GM19467 (cell line): ENCODE data around the gene MYORG.
A peak's percentile ranks its signal among the peaks of the same experiment; 100 is the strongest.

Source experiments
- ATAC-seq: cut with Tn5 transposase; IDR thresholded peaks from one replicate; pipeline ENCODE4 v1.9.1; 2021; ENCODE audit warnings: mild to moderate bottlenecking, moderate library complexity; ENCODE audit not compliant: unreplicated experiment

The MYORG gene

DNA sequence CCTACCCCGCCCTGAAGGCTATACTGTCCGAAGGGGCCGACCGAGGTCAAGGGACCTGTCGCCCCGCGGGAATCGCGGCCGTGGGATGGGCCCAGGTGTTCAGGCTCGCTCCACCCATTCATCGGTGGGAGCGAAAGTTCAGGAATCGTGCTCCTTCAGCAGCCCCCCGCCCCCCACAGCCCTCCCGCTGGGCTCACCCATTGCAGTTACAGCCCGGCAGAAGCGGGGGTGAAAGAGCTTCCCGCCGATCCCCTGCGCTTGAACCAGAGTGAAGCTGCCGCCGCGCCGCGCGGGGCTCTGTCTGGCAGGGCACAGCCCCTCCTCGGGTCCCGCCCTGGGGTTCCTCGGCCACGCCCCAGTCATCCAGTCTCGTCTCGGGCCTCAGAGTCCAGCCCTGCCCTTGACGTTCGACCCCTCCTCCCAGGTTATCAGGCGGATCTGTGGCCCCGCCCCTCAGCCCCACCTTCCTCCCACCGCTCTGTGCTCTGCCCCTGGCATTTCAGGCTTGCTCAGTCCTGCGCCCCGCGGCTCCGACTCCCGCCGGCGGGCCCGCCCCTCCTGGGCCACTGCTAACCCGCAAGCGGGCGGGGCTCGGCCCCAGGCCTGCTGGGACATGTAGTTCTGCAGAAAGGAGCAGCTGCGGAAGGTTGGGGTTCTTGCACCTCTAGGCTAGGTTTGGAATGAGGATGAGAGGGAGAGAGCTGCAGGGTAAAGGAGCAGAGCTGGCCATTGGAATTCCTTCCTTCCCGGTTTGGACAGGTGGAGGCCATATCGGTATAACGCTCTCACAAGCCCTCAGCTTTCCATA lies at the start of gene MYORG:
TSS of gene MYORG (minus strand) at position 303 of the 808 bp plus-strand sequence. CDS start 3,955 bp downstream, outside the sequence.
- peak; percentile 86 for ATAC-seq

DNA sequence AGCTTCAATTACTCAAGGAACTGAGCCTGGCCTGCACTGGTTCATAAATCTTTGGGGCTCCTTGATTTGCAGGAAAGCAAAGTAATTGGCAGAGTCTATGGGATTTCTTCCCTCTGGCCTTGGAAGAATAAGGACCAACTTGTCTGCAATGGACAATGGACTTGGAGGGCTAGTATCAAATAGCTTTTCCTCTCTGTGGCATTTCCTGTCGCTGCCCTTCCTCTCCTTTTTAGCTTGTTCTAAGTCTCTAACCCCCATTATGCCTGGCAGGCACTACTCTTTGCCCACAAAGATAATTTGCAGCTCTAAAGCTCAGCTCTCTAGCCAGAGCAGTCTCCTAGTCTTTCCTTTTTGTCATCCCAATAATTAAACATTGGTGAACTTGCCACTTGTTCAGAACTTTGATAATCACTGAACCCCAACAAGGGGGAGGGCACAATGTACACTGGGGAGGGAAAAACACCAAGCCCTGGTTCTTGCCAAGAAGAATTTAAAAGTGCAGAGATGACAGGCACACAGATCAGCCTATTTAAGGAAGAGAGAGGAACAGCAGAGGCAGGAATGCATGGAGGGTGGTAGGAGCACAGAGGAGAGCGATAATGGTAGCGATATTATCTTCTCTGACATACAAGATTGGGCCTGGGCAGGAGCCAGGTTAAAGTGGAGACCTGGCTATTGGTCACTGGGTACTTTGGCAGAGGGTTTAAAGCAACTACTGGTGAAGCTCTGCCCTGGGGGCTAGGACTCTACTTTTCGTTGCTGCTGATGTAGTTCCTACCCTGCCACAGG lies 43.2 kb upstream of the MYORG start:
- ATAC-seq = no peak

DNA sequence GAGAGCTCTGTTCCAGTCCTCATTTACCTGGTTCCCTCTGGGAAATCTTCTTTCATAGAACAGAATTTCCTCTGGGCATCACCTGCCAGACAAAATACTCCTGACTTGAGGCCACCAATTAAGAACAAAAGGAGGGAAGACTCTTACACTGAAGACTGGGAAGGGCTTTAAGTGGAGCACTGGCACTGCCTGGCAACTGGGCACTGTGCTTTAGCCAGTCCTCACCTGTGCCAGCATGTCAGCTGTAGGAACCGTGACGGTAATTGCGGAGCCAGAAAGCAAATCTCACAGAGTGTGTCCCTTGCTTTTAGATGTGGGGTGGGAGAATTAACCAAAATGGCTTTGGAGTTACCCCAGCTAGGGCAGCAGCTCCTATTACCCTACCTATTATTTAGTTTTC lies 41.0 kb upstream of the MYORG start:
- ATAC-seq = no peak

DNA sequence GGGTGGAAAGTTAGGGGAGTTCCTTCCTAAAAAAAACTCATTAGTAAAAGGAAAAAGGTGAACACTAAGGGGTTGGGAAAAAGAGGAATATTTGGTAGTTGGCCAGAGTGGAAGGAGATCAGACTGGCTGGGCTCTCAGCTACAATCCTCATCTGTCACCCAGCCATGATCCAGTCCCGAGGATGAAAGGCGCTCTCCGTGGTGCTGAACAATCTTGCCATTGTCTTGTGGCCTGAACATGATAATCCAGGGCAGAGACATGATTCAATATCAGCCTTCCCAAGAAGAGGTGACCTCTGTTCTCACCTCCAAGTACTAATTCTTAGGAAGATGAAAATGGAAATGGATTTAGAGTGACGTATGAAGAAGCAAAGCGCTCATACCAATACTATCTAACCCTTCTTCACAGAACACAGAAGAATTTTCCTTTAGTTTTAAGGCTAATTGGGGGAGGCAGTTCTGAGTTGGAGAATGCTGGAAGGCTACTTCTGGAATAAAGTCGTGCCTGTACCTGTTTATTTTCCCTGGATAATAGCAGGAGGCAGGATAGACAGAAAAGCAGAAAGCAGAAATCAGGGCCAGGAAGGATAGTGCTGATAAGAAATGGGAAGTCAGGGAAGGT lies 36.6 kb upstream of the MYORG start:
- ATAC-seq = no peak

DNA sequence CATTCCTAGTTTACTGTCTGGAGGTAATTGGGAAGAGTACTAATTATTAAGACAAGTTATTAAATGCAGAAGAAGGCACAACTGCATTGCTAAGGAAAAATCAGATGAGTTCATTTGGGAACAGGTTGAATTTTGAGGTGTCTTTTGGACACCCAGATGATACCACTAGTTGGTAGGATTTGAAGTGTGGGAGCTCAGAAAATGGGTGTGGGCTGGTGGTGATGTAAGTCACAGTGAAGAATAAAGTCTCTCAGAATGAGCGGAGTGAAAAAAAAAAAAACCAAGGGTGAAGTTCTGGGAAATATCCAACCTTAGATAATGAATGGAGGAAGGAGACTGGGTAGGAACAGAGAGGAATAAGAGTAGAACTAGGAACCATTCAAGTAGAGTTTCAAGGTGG lies 35.6 kb upstream of the MYORG start:
- ATAC-seq = no peak

DNA sequence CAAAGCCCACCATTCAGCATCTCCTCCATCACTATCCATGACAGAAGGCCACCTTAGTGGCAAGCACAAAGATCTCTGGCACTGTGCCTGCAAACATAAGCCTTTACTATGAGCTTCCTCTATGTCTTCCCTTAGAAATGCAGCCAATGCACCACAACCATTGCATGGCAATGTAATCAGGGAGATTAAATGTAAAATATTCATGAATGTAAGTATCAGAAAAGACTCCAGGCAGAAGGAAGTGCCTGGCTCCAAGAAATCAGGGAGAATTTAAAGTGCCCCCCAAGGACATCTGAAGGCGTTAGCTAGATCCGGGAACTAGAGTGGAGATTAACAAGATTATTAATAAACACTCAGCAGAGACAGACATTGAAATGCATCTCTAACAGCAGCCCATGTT lies 32.5 kb upstream of the MYORG start:
- no peak for ATAC-seq

DNA sequence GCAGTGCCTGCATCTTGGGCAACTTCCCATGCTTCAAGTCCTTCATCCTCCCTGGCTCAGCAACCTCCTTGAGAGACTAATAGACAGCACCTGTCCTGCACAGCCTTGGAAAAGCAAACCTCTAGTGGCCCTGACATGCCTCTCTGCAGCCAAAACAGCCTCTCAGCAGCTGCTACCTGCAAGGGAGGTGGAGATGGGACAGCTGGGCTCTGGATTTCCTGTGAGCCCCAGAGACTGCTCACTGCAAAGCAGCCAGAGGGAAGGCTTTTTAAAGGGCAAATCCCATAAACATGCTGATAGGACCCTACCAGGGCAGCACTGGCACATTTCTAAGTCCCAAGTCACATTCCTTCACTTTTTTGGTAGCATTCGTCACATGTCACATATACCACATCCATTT lies 31.5 kb upstream of the MYORG start:
- ATAC-seq = no peak

DNA sequence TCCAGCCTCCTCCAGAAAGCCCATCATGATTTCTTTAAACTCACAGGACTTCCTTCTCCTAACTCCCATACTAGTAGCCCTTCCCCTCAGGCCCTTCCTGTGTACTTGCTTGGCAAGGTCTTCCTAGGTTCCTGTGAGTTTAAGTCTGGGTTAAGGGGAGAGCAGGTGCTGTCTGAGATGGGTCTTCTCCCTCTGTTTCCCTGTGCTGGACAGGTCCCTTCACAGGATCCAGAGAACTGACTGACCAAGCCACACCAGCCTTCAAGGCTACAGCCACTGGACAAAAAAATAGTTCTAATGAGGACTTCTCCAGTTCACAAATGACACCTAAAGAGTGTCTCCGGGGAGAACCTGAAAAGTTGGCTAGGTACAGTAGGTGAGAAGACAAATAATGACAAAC lies 29.5 kb upstream of the MYORG start:
- ATAC-seq = no peak

DNA sequence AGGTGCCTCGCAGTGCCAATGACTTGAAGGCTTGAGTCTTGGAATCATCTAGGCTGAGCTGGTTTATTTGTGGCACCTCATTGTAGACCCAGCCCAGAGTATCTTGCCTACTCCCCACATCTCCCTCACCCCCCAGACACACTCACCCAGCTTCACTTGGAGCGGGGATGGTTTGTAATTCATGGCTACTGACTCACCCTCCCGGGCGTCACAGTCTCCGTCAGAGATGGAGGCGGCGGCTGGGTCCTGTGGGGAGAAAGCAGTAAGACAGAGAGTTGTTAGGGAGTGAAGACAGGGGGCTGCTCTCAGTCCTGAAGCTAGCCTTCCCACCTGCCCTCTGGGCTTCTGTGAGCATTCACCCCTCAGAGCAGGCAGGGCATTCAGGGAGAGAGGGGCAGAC lies 29.0 kb upstream of the MYORG start:
- no peak for ATAC-seq

DNA sequence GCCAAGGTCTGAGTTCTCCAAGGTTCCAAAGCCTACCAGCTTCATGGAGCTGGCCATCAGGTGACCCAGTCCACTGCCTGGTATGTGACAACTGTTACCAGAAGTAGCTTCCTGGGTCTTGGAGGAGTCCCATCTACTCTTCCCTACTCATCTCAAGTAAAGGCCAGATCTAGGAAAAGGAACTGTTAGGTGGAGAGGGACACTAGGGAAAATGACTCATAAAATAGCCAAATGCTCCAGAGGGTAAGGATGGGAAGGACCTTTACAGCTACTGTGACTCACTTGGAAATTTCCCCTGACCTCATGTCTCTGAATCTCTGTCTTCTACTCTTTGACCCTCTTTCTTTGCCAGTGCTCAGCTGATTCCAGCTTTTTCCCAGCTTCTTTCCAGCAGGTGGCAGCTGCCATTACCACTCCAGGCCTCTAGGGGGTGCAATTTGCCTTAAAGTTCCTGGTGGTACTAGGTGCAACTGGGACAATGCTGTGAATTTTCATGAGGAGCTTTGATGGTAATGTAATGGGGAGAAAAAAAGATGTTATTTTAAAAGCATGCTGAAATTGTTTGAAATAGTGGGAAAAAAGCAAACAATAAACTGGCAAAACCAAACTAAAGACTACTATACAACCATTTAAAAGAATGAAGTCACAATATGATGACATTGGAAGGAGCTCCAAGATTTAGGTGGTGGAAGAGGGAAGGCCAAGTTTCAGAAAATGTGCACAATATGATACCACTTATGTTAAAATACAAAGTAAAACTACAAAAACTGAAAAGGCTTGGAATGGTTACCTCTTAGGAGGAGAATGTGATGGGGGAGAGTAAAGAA lies 27.1 kb upstream of the MYORG start:
- no peak for ATAC-seq

DNA sequence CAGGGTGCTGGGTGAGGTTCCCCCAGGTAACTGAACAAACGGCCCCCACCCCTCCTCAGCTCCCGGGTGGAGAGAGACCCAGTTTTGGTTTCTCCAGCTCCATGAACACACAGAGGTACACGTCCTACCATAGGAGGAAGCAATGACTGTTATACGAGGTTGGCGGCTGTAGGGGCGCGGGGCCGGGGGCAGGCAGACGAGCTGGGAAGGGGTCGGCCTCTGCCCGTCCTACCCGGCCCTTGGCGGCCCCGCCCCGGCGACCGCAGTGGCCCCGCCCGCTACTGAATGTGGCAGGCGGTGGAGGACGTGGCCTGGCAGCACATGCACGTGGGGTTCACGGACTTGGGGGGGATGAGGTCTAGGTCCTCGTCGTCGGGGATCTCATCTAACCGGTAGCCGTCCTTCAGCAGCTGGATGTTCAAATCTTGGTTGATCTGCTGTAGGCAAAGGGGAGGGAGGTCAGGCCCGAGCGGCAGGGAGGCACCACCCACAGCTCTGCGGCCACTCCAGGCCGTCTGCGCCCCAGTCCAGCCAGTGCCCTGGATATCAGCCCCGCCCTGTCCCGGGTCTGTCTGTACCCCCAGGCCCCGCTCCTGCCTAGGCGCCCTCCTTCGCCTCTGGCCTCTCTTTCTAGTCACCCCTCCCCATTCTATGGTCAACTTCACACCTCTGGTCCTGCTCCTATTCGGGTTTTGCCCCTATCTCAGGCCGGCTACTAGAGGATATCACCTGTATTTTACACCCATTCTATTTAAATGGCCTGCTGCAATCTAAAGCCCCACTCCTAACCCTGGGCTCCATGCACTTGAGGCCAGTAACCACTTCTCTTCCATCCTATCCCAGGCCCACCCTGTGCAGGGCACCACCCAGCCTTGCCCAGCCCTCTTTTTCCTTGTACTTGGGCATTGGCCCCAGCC lies 24.2 kb upstream of the MYORG start:
- ATAC-seq = no peak

DNA sequence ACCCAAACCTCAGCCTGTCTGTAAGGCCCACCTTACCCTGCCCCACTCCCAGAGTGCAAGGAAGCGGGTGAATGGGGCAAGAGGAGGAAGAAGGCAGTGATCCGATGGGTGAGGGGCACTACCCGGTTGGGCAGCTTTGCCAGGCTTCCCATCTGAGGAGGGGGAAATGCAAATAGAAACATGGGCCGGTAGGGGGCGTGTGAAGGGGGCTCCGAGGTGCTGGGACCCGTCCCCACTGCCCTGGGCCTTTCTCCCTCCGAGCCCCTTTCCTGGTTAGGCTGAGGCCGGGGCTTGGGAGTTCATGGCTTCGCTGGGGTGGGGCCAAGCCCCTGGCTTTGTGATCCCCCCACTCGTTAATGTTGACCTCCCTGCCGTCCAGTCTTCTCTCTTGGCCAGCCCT lies 23.6 kb upstream of the MYORG start:
- ATAC-seq = no peak

DNA sequence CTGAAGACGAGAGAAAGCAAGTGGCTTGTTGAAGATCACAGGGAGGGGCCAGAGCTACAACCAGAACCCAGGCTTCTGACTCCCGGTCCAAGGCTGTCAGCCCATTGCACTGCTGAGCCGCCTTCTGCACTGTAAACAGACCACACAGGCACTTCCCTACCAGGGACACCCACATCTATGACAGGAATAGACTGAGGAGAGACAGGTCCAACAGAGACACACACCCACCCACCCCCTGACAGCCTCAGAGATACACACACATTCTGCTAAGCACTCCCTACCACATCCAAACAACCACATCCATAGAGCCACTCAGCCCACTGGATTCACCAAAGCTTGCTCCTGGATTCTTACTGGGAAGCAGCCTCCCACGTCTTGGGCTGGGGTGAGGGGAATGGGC lies 23.0 kb upstream of the MYORG start:
- ATAC-seq = no peak

DNA sequence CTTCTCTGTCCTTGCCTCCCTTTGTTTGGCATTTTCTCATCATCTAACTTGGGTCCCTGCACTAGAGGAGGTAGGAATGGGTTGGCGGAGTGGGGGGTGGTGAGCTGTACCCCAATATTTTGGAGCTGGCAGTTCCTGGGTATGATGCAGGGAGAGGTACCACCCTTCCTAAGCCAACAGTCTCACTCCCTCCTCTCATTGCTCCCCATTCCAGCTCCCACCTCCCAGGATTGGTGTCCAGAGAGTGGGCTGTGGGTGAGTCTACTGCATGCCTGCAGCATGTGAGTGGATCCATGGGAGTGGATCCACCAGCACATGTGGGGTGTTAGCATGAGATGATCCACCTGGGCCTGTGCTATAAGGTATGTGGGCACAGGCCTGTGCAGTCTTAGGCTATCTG lies 22.2 kb upstream of the MYORG start:
- no peak for ATAC-seq

DNA sequence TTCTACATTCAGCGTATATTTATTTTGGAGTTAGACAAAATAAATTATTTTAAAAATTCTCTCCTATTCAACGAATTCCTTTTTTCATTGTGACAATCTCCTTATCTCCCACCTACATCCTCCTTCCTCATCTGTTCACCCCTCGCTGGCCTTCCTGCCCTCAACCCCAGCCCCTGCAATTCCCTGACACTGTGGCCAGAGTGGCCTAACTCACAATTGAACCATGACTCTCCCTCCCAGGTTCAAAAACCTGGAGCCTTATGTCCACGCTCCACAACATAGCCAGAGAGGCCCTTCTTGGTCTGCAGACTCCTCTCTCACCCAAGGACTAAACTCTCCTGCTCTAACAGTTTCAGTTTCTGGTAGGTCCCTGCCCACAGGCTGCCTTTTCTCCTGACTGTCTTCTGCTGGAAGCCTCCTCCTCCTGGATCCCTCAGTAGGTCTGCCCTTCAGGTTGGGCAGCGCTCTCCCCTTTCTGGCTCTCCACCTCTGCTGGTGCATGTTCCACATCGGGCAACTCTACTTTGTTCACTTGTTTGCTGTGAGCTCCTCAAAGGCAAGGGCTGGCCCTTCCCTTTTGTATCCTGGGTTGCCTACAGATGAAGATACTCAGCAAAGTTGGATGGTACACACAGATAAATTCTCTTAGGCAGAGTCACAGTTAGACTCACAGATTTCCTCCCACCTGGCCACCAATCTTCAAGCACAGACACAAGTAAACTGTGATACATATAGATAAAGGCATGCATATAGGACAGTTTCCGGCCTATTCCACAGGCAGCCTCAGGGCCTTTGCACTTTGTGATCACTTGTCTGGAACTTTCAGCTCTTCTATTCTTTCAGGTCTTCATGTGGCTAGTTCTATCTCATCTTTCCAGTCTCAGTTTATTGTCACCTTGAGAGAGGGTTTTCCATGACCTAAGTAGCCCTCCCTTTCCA lies 19.8 kb upstream of the MYORG start:
- ATAC-seq = no peak

DNA sequence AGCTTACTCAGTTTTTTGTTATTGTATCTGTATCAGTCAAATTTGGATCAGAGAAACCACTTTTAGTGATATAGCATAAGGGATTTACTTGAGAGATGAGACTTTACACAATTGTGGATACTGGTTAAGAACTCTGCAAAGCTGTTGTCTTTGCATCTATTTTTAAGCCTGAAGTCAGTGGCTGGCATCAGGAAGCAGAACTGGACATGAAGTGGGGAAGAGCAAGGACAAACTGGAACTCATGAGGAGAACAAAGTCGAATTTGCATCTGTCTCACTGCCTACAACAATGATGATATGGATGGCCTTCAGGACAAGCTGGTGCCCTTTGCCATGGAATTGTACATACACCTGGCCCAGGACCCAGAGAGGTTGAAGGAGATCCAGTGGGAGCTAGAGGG lies 15.8 kb upstream of the MYORG start:
- ATAC-seq = no peak

DNA sequence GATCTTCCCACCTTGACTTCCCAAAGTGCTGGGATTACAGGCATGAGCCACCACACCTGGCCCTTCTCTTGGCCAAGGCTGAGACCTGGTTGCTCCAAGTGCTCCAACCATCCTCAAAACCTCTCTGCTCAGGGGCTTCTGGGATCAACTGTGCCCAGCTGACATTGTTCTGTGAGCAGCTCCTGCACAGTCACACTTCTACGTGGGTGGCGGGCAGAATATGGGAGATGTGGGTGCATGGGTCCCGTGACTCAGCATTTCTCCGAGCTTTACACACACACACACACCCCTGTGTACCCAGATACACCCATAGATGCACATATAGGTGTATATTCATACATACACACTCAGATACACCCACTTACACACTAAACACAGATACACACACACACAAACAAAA lies 10.5 kb upstream of the MYORG start:
- ATAC-seq = no peak

DNA sequence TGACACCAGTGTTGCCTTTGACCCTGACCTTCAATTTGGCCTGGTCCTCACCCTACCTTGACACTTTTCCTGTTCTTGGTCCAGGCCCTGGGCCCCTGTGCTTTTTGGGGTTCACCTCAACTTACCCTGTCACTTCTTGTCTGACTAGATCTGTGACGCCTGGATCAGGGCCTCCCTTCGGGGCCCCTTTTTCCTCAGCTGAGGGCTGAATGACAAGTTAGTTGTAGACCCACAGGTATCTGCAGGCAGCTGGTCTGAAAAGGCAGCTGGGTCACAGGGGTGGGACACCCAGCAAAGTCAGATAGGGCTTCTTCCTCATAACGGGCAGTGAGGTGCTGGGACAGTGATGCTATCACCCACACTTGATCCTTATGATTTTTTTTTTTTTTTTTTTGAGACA lies 10.0 kb upstream of the MYORG start:
- no peak for ATAC-seq
